Gastrocnemius medialis (tissue), 4 donors: Measurements from ENCODE around the gene SLC25A36.

ENCODE experiments used
- CTCF ChIP-seq, 5 experiments: fragments of 450-650 bp in 3 of 5; fragments of 200-600 bp in 2 of 5; sonication (generic) in 2 of 5; IDR thresholded peaks in 4 of 5; conservative IDR thresholded peaks in 1 of 5; 1 replicate in 4 of 5; 2 replicates in 1 of 5; pipeline ENCODE4 v1.5.1; 2016 to 2019; ENCODE audit warnings: antibody characterized with exemption in 5 of 5, mild to moderate bottlenecking in 3 of 5, moderate library complexity in 3 of 5
- POLR2A ChIP-seq, 2 donors: fragments of 450-650 bp; IDR thresholded peaks; one replicate each; pipeline ENCODE4 v1.6.1; 2017; ENCODE audit warnings: antibody characterized with exemption in 2 of 2, mild to moderate bottlenecking in 2 of 2, moderate library complexity in 2 of 2

DNA sequence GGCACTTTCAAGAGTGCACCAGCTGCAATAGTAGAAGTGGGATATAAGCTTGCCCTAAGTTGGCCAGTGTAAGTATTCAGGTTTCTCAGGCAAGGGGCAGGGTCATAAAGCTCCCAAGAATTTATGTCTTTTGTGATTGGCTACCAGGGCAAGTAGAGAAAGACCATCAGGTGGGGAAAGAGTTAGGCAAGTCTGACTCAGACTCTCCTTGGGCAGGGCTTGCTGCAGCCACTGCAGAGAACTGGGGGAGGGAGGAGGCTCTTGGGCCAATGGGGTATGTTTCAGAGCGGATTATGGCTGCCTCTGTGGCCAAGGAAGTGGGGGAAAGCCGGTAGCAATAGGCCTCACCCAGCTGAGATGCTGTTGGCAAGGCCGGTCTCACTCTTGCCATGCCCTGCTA is 44.6 kb upstream of the SLC25A36 start:
- no peak for TF ChIP-seq CTCF (IDR thresholded peaks at IDR 0.05 in 4 of 5, conservative IDR thresholded peaks at IDR 0.05 in 1 of 5)
- TF ChIP-seq POLR2A (IDR thresholded peaks at IDR 0.05) = no peak
